Peyer's patch (tissue), 4 donors: ENCODE data around the gene CLINT1.

Experiments
- POLR2A ChIP-seq, 2 donors: fragments of 450-650 bp; IDR thresholded peaks; one replicate each; pipeline ENCODE4 v1.5.1; 2017; ENCODE audit warnings: antibody characterized with exemption in 2 of 2, mild to moderate bottlenecking in 2 of 2, moderate library complexity in 2 of 2
- TF ChIP-seq, protein P1 (sequence below), 6 experiments: fragments of 450-650 bp in 4 of 6; fragments of 200-600 bp in 2 of 6; sonication (generic) in 1 of 6; IDR thresholded peaks; one replicate each; pipeline ENCODE4 v1.5.1; 2017 to 2019; ENCODE audit warnings: antibody characterized with exemption in 6 of 6, mild to moderate bottlenecking in 3 of 6, moderate library complexity in 1 of 6

DNA sequence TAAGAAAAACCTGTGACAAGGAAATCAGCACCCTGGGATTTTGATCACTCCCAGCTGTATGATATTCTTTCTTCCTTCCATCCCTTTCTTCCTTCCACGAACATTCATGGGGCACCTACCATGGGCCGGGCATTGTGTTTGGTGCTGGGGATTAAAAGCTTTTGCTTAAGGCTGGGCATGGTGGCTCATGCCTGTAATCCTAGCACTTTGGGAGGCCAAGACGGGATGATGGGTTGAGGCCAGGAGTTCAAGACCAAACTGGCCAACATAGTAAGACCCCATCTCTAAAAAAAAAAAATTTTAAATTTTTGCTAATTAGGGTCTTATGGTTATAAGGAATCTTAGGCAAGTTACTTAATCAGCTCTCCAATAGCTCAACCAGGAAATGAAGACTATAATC, 48.5 kb upstream of the CLINT1 start:
- TF ChIP-seq, protein P1, sequence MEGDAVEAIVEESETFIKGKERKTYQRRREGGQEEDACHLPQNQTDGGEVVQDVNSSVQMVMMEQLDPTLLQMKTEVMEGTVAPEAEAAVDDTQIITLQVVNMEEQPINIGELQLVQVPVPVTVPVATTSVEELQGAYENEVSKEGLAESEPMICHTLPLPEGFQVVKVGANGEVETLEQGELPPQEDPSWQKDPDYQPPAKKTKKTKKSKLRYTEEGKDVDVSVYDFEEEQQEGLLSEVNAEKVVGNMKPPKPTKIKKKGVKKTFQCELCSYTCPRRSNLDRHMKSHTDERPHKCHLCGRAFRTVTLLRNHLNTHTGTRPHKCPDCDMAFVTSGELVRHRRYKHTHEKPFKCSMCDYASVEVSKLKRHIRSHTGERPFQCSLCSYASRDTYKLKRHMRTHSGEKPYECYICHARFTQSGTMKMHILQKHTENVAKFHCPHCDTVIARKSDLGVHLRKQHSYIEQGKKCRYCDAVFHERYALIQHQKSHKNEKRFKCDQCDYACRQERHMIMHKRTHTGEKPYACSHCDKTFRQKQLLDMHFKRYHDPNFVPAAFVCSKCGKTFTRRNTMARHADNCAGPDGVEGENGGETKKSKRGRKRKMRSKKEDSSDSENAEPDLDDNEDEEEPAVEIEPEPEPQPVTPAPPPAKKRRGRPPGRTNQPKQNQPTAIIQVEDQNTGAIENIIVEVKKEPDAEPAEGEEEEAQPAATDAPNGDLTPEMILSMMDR (IDR thresholded peaks at IDR 0.05): no peak
- TF ChIP-seq POLR2A (IDR thresholded peaks at IDR 0.05): no peak
